Measurements from ENCODE around the gene CDH4.

Gene CDH4

GRCh38 chr20:61775423-61775822 is 523.4 kb downstream of the CDH4 start:
- Histone ChIP-seq H3K27ac (ENCODE audit: low read depth, low read length) (no peak overlapping the region), H3K9ac (ENCODE audit: low read depth, low read length) (no peak overlapping the region), H3K27me3 (ENCODE audit: control insufficient read depth, insufficient read depth, low read length) (no peaks in the 10 kb centered on the region; the same call in 1 of the 2 replicates), H3K9me3 (ENCODE audit: control insufficient read depth, insufficient read depth, low read length) (no peaks in the 10 kb centered on the region), H3K36me3 (ENCODE audit: control insufficient read depth, insufficient read depth, low read length) (no peaks in the 10 kb centered on the region), H3K4me3 (ENCODE audit: low read depth, low read length) (no peak overlapping the region), H3K4me1 (ENCODE audit: control insufficient read depth, insufficient read depth, low read length) (no peaks in the 10 kb centered on the region)

- Histone ChIP-seq H3K9ac (ENCODE audit: low read depth, low read length) (no peak overlapping the region), H3K36me3 (ENCODE audit: control insufficient read depth, insufficient read depth, low read length) (no peaks in the 10 kb centered on the region), H3K9me3 (ENCODE audit: control insufficient read depth, insufficient read depth, low read length) (no peaks in the 10 kb centered on the region), H3K4me3 (ENCODE audit: low read depth, low read length) (no peak overlapping the region), H3K27me3 (ENCODE audit: control insufficient read depth, insufficient read depth, low read length) (no peaks in the 10 kb centered on the region; the same call in 1 of the 2 replicates), H3K4me1 (ENCODE audit: control insufficient read depth, insufficient read depth, low read length) (no peaks in the 10 kb centered on the region), H3K27ac (ENCODE audit: low read depth, low read length) (no peak overlapping the region)
These were observed 524.5 kb downstream of the CDH4 start for GRCh38 chr20:61776491-61777075.

DNA sequence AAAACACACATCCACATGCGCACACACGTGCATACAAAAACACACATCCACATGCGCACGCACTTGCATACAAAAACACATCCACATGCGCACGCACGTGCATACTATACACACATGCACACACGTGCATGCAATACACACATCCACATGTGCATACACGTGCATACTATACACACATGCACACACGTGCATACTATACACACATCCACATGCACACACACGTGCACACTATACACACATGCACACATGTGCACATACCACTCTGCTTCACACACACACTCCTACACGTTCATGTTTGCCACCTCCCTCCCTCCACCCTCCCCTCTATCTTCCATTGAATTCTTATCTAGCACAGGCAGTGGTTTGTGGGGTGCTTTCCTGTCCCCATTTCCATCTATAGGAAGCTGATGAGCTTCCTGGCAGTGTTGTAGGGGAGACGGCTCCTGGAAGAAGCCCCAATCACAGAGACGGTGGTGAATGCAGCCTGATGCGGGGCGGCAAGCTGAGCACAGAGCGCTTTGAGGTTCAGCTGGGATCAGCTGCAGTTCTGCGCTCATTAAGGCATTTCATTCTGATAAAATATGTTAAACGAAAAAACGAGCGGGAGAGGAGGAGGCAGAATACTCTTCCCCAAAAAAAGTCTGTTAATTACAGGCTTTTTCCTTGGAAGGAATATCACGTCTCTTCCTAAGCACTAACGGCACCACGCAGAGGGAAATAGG is 525.9 kb downstream of the CDH4 start:
- Histone ChIP-seq H3K4me3 (ENCODE audit: low read depth, low read length) (no peak overlapping the region), H3K9me3 (ENCODE audit: control insufficient read depth, insufficient read depth, low read length) (no peaks in the 10 kb centered on the region), H3K4me1 (ENCODE audit: control insufficient read depth, insufficient read depth, low read length) (no peaks in the 10 kb centered on the region), H3K36me3 (ENCODE audit: control insufficient read depth, insufficient read depth, low read length) (no peaks in the 10 kb centered on the region), H3K27ac (ENCODE audit: low read depth, low read length) (no peak overlapping the region), H3K27me3 (ENCODE audit: control insufficient read depth, insufficient read depth, low read length) (no peaks in the 10 kb centered on the region; the same call in 1 of the 2 replicates), H3K9ac (ENCODE audit: low read depth, low read length) (no peak overlapping the region)

DNA sequence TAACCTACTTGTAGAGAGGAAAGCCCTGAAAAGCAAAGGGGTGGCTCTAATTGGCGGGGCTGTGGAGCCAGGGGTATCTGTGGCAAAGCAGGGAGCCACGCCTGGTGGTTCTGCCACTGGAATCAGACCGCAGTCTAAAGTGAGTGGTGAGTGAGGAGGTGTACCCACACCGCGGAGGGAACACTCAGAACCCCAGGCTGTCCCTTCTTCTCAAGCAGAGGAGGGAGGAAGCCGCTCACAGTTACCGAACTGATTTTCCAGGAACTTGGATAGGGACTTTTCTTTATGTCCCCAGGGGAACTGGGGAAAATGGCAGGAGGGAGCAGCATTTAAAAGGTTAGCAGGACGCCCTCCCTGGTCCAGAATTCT is 526.4 kb downstream of the CDH4 start:
- H3K4me1 ChIP-seq (ENCODE audit: control insufficient read depth, insufficient read depth, low read length) = no peaks in the 10 kb centered on the region

DNA sequence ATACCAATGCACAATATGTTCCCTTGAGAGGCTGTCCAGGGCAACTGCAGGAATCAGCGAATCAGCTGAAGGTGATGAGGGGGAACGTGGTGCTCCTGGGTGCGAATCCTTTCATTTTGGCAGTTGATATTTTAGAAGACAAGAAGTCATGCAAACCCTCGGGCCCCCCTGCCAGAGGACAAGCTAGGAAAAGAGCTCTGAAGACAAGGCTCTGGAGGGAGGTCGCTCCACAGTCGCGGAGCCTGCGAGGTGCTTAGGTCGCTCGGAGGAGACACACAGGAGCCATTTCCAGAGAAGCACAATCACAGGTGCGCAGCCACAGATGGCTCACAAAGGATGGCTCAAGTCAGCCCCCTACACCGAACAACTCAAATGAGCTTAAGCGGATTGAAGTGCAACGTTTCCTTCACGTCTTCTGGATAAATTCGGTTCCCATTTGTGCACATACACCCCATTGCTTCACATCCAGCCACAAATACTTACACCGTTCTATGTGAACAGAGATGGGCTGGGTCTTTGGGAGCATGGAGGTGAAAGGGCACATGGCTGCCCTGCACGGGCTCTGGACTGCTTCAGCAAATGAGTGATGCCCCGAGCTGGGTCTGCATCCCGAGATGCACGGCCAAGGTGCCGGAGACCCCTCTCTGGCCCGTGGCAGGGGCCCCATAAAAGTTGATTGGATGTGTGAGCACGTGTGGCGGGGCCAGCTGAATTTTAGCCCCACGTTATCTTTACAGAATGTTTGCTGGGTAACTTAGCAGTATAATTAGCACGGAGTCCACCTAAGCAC is 527.3 kb downstream of the CDH4 start:
- H3K36me3 ChIP-seq (ENCODE audit: control insufficient read depth, insufficient read depth, low read length) = no peaks in the 10 kb centered on the region
- no peaks in the 10 kb centered on the region; the same call in 1 of the 2 replicates for H3K27me3 ChIP-seq (ENCODE audit: control insufficient read depth, insufficient read depth, low read length)
- no peak overlapping the region for H3K9ac ChIP-seq (ENCODE audit: low read depth, low read length)
- no peak overlapping the region for H3K4me3 ChIP-seq (ENCODE audit: low read depth, low read length)
- H3K9me3 ChIP-seq (ENCODE audit: control insufficient read depth, insufficient read depth, low read length) = no peaks in the 10 kb centered on the region
- no peak overlapping the region for H3K27ac ChIP-seq (ENCODE audit: low read depth, low read length)
- no peaks in the 10 kb centered on the region for H3K4me1 ChIP-seq (ENCODE audit: control insufficient read depth, insufficient read depth, low read length)

More for the DNA sequence above, 526.4 kb downstream of the CDH4 start:
- H3K36me3 ChIP-seq (ENCODE audit: control insufficient read depth, insufficient read depth, low read length) = no peaks in the 10 kb centered on the region
- no peak overlapping the region for H3K9ac ChIP-seq (ENCODE audit: low read depth, low read length)
- no peaks in the 10 kb centered on the region; the same call in 1 of the 2 replicates for H3K27me3 ChIP-seq (ENCODE audit: control insufficient read depth, insufficient read depth, low read length)
- no peak overlapping the region for H3K4me3 ChIP-seq (ENCODE audit: low read depth, low read length)
- H3K9me3 ChIP-seq (ENCODE audit: control insufficient read depth, insufficient read depth, low read length) = no peaks in the 10 kb centered on the region
- no peak overlapping the region for H3K27ac ChIP-seq (ENCODE audit: low read depth, low read length)

- H3K27me3 ChIP-seq (ENCODE audit: control insufficient read depth, insufficient read depth, low read length) = no peaks in the 10 kb centered on the region; the same call in 1 of the 2 replicates
- H3K4me1 ChIP-seq (ENCODE audit: control insufficient read depth, insufficient read depth, low read length) = no peaks in the 10 kb centered on the region
- no peaks in the 10 kb centered on the region for H3K9me3 ChIP-seq (ENCODE audit: control insufficient read depth, insufficient read depth, low read length)
- no peak overlapping the region for H3K9ac ChIP-seq (ENCODE audit: low read depth, low read length)
- H3K27ac ChIP-seq (ENCODE audit: low read depth, low read length) = no peak overlapping the region
- no peak overlapping the region for H3K4me3 ChIP-seq (ENCODE audit: low read depth, low read length)
- no peaks in the 10 kb centered on the region for H3K36me3 ChIP-seq (ENCODE audit: control insufficient read depth, insufficient read depth, low read length)
These were observed 528.0 kb downstream of the CDH4 start for GRCh38 chr20:61780066-61780465.

DNA sequence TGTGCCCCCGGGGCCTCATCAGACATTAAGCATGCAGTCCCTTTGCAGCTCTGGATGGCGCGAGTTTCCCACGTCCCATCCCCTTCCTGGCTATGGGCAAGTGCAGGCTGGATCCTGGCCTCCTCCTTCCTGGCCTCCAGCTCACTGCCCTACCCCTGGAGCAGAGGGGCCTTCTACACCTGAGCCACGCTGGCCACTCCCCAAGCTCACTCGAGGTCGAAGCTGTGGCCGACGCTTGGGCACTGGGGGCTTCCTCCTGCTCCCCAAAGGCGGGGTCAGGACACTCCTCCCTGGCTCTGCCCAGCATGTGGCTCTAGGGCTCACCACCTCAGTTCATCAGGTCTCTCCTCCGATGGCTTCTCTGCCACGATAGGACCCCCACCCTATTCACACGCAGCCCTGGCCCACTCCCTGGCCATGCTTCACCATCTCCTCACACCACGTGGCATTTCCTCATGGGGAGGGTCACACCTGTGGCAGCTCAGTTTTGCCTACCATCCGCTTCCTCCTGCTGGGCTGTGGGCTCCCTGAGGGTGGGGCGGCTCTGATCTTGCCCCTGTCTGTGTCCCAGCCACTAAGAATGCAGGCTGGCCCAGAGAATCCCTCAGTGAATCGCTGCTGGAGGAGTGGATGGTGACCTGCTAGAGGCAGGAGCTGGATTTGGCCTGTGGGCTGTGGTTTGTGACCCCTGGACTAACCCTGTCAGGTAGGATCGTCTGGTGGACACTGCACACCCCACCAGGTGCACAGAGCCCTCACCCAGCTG is 532.9 kb downstream of the CDH4 start:
- H3K27me3 ChIP-seq (ENCODE audit: control insufficient read depth, insufficient read depth, low read length) = peaks cover 7% of the 10 kb centered on the region; the same call in 1 of the 2 replicates

DNA sequence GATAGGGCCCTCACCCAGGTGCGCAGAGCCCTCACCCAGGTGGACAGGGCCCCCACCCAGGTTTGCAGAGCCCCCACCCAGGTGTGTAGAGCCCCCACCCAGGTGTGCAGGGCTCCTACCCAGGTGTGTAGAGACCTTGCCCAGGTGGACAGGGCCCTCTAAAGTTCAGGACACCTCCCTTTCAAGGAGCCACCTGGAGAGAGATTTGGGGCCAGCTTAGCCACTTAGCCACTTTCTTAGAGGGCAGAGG is 533.4 kb downstream of the CDH4 start:
- Histone ChIP-seq H3K4me3 (ENCODE audit: low read depth, low read length) (no peak overlapping the region), H3K9me3 (ENCODE audit: control insufficient read depth, insufficient read depth, low read length) (no peaks in the 10 kb centered on the region), H3K27ac (ENCODE audit: low read depth, low read length) (no peak overlapping the region), H3K27me3 (ENCODE audit: control insufficient read depth, insufficient read depth, low read length) (peaks cover 7% of the 10 kb centered on the region; the same call in 1 of the 2 replicates), H3K36me3 (ENCODE audit: control insufficient read depth, insufficient read depth, low read length) (no peaks in the 10 kb centered on the region), H3K4me1 (ENCODE audit: control insufficient read depth, insufficient read depth, low read length) (no peaks in the 10 kb centered on the region), H3K9ac (ENCODE audit: low read depth, low read length) (no peak overlapping the region)

More for the DNA sequence above, 532.9 kb downstream of the CDH4 start:
- H3K4me3 ChIP-seq (ENCODE audit: low read depth, low read length) = no peak overlapping the region
- no peaks in the 10 kb centered on the region for H3K36me3 ChIP-seq (ENCODE audit: control insufficient read depth, insufficient read depth, low read length)
- no peak overlapping the region for H3K27ac ChIP-seq (ENCODE audit: low read depth, low read length)
- no peaks in the 10 kb centered on the region for H3K4me1 ChIP-seq (ENCODE audit: control insufficient read depth, insufficient read depth, low read length)
- H3K9ac ChIP-seq (ENCODE audit: low read depth, low read length) = no peak overlapping the region
- no peaks in the 10 kb centered on the region for H3K9me3 ChIP-seq (ENCODE audit: control insufficient read depth, insufficient read depth, low read length)

DNA sequence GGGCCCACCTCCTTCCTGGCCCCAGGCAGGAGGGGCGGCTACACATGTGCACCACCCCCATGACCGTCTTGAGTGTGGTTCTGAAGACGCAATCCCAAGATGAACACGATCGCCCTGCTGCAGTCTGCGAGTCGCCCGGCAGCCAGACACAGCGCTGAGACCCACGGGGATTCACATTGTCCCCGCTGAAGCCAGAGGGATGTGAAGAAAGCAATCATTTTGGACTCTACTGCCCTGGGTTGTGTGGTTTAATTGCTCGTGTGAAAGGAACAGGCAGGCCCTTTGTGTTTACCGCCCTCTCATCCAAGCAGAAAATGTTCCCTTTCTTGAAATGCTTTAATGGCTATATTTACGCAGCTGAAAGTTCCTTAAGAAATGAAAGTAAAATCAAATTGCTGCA is 534.2 kb downstream of the CDH4 start:
- Histone ChIP-seq H3K27ac (ENCODE audit: low read depth, low read length) (no peak overlapping the region), H3K27me3 (ENCODE audit: control insufficient read depth, insufficient read depth, low read length) (peaks cover 7% of the 10 kb centered on the region; the same call in 1 of the 2 replicates), H3K4me1 (ENCODE audit: control insufficient read depth, insufficient read depth, low read length) (no peaks in the 10 kb centered on the region), H3K9ac (ENCODE audit: low read depth, low read length) (no peak overlapping the region), H3K36me3 (ENCODE audit: control insufficient read depth, insufficient read depth, low read length) (no peaks in the 10 kb centered on the region), H3K4me3 (ENCODE audit: low read depth, low read length) (no peak overlapping the region), H3K9me3 (ENCODE audit: control insufficient read depth, insufficient read depth, low read length) (no peaks in the 10 kb centered on the region)

- H3K27me3 ChIP-seq (ENCODE audit: control insufficient read depth, insufficient read depth, low read length) = peaks cover 7% of the 10 kb centered on the region; the same call in 1 of the 2 replicates
- no peak overlapping the region for H3K4me3 ChIP-seq (ENCODE audit: low read depth, low read length)
- H3K9me3 ChIP-seq (ENCODE audit: control insufficient read depth, insufficient read depth, low read length) = no peaks in the 10 kb centered on the region
- H3K4me1 ChIP-seq (ENCODE audit: control insufficient read depth, insufficient read depth, low read length) = no peaks in the 10 kb centered on the region
- H3K27ac ChIP-seq (ENCODE audit: low read depth, low read length) = no peak overlapping the region
- no peaks in the 10 kb centered on the region for H3K36me3 ChIP-seq (ENCODE audit: control insufficient read depth, insufficient read depth, low read length)
- no peak overlapping the region for H3K9ac ChIP-seq (ENCODE audit: low read depth, low read length)
These were observed 536.3 kb downstream of the CDH4 start for GRCh38 chr20:61788343-61788742.
